Islet precursor cell (in vitro differentiated cells): ENCODE measurements around the gene PRAC1.

Source experiments
- DNase-seq: peaks from one replicate; pipeline ENCODE4 v3.0.0-alpha.2; 2018

PRAC1 gene

GRCh38 chr17:48722201-48722907 lies at the start of gene PRAC1:
TSS of gene PRAC1 (minus strand) at chr17:48722518. CDS start at chr17:48722392, 126 bp downstream.
- peak; percentile 75 for DNase-seq

- no peak for DNase-seq
Observed at GRCh38 chr17:48770954-48771353, 48.6 kb upstream of the PRAC1 start.

- DNase-seq: no peak
Observed at GRCh38 chr17:48769009-48769675, 46.8 kb upstream of the PRAC1 start.

- DNase-seq: peak; percentile 71
Observed at GRCh38 chr17:48767263-48767774, 45.0 kb upstream of the PRAC1 start.

- no peak for DNase-seq
Observed at GRCh38 chr17:48761114-48761513, 38.8 kb upstream of the PRAC1 start.

- no peak for DNase-seq
Observed at GRCh38 chr17:48760411-48760810, 38.1 kb upstream of the PRAC1 start.

- DNase-seq: no peak
Observed at GRCh38 chr17:48759288-48759687, 37.0 kb upstream of the PRAC1 start.

GRCh38 chr17:48757524-48757961 lies 35.2 kb upstream of the PRAC1 start:
- no peak for DNase-seq

GRCh38 chr17:48756830-48757251 lies 34.5 kb upstream of the PRAC1 start:
- no peak for DNase-seq

GRCh38 chr17:48755356-48755755 lies 33.0 kb upstream of the PRAC1 start:
- no peak for DNase-seq

- peak; percentile 75 for DNase-seq
Observed at GRCh38 chr17:48754500-48755261, 32.4 kb upstream of the PRAC1 start.

GRCh38 chr17:48753794-48754499 lies 31.6 kb upstream of the PRAC1 start:
- no peak for DNase-seq

GRCh38 chr17:48752399-48753288 lies 30.3 kb upstream of the PRAC1 start:
- no peak for DNase-seq

GRCh38 chr17:48751733-48752398 lies 29.5 kb upstream of the PRAC1 start:
- no peak for DNase-seq

- DNase-seq: no peak
Observed at GRCh38 chr17:48751172-48751571, 28.9 kb upstream of the PRAC1 start.

- DNase-seq: no peak
Observed at GRCh38 chr17:48749621-48750553, 27.6 kb upstream of the PRAC1 start.

- DNase-seq: no peak
Observed at GRCh38 chr17:48748718-48749566, 26.6 kb upstream of the PRAC1 start.

GRCh38 chr17:48747445-48748363 lies 25.4 kb upstream of the PRAC1 start:
- DNase-seq: peak; percentile 68
